Measurements from ENCODE around the gene RCCD1. TPM values are rescaled to one million over a fixed set of nuclear protein-coding genes. Genes with fewer than 3 reads are reported as not detected.

Gene RCCD1
- total RNA-seq, 1 experiment from 2014 or later = 38.5 TPM

DNA sequence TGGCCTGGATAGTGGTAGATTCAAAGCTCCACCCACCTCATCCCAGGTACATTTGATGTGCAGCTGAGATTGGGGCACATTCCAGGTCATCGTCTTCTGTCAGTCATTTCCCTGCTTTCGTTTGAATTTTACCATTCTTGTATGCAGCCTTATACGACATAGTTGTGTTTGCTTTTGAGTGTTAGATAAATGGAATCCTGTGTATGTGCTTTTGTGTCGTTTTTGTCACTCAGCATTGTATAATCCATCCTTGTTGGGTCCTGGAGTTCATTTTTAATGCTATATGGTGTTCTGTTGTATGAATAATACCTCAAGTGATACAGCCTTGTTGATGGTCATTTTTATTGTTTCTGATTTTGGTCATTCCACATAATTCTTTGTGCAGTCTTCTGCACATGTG is 7.3 kb downstream of the RCCD1 start:
- ATAC-seq = no peak
- Histone ChIP-seq H3K4me3 (replicated peaks in 1 of 2; ENCODE audit: low read depth in 1 of 2, low read length in 2 of 2) (no peak overlapping the region), H3K36me3 (ENCODE audit: control insufficient read depth in 1 of 2, insufficient read depth in 2 of 2, low read length in 2 of 2) (peaks cover 33 to 34% of the 10 kb centered on the region in 2 experiments; a peak in 3 of 4 replicates), H3K9ac (ENCODE audit: low read length) (no peak overlapping the region), H4K20me1 (ENCODE audit: insufficient read depth) (no peaks in the 10 kb centered on the region), H3K9me3 (ENCODE audit: control insufficient read depth in 1 of 2, insufficient read depth in 1 of 2, low read depth in 1 of 2, low read length in 2 of 2) (no peaks in the 10 kb centered on the region), H3K4me1 (ENCODE audit: control insufficient read depth in 1 of 2, insufficient read depth in 2 of 2, low read length in 2 of 2) (no peaks in the 10 kb centered on the region), H2AFZ (ENCODE audit: low read depth, low read length, poor library complexity, severe bottlenecking) (no peak overlapping the region), H3K27ac (ENCODE audit: low read depth, low read length) (no peak overlapping the region), H3K27me3 (ENCODE audit: insufficient read depth, low read length) (no peaks in the 10 kb centered on the region), H3K4me2 (ENCODE audit: low read length) (no peak overlapping the region), H3K79me2 (ENCODE audit: insufficient read depth, low read length) (peaks cover 33% of the 10 kb centered on the region), H3K9me2 (ENCODE audit: insufficient read depth) (no peaks in the 10 kb centered on the region)
- ChIA-PET RAD21 (ENCODE audit: low non-redundant PET in 1 of 2, low total read pairs in 2 of 2, uncharacterized antibody in 2 of 2, unreplicated experiment in 2 of 2) (no interaction called here), CTCF (interaction anchor here (1.5 to 1.8 kb wide), 2 partner anchors 71 to 306 kb away, joined by 3 to 5 read pairs; no protein-coding TSS in a partner anchor), POLR2A (no interaction called here)
- intact Hi-C loops (cut with micrococcal nuclease) = no loop called here
- DNase-seq (ENCODE audit: low read depth, low spot score) = no peak
- no TSS peak for BruUV-seq (replicated peaks)
- TF ChIP-seq POLR2AphosphoS5 (IDR thresholded peaks at IDR 0.05; ENCODE audit: low read depth, low read length) = 0 out of 2 replicates have a peak, but pooled peaks have one; percentile 18
- no peak for TF ChIP-seq RAD21 (IDR thresholded peaks at IDR 0.05; ENCODE audit: low read depth)
- no peak for TF ChIP-seq ELF1 (IDR thresholded peaks at IDR 0.05; ENCODE audit: borderline replicate concordance, low read depth)

DNA sequence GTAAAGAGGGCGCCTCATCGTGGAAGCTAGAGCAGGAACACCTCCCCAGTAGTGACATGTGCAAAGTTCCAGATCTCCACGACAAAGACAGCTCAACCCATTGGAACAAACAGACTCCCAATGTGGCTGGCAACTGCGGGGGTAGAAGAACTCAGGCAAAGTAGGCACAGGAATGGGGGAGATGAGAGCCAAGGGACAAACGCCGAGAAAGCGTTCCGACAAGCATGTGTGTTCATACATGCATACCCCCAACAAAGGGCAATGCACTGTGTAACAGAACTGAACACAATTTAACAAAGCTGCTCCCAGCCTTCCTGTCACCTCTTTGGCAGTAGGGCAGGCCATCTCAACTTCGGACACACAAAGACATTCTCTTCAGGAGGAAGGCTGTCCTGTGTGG is 11.6 kb downstream of the RCCD1 start:
- Histone ChIP-seq H3K27me3 (ENCODE audit: insufficient read depth, low read length) (no peaks in the 10 kb centered on the region), H2AFZ (ENCODE audit: low read depth, low read length, poor library complexity, severe bottlenecking) (no peak overlapping the region), H3K9ac (ENCODE audit: low read length) (no peak overlapping the region), H3K27ac (ENCODE audit: low read depth, low read length) (no peak overlapping the region), H3K79me2 (ENCODE audit: insufficient read depth, low read length) (peaks cover 25% of the 10 kb centered on the region), H3K9me2 (ENCODE audit: insufficient read depth) (no peaks in the 10 kb centered on the region), H3K9me3 (ENCODE audit: control insufficient read depth in 1 of 2, insufficient read depth in 1 of 2, low read depth in 1 of 2, low read length in 2 of 2) (no peaks in the 10 kb centered on the region), H3K36me3 (ENCODE audit: control insufficient read depth in 1 of 2, insufficient read depth in 2 of 2, low read length in 2 of 2) (peaks cover 59 to 62% of the 10 kb centered on the region in 2 experiments; a peak in 3 of 4 replicates), H4K20me1 (ENCODE audit: insufficient read depth) (no peaks in the 10 kb centered on the region), H3K4me1 (ENCODE audit: control insufficient read depth in 1 of 2, insufficient read depth in 2 of 2, low read length in 2 of 2) (no peaks in the 10 kb centered on the region), H3K4me2 (ENCODE audit: low read length) (no peak overlapping the region), H3K4me3 (replicated peaks in 1 of 2; ENCODE audit: low read depth in 1 of 2, low read length in 2 of 2) (no peak overlapping the region)
- ChIA-PET CTCF (no interaction called here), RAD21 (ENCODE audit: low non-redundant PET in 1 of 2, low total read pairs in 2 of 2, uncharacterized antibody in 2 of 2, unreplicated experiment in 2 of 2) (no interaction called here), POLR2A (no interaction called here)
- TSS peak; percentile 25 for BruUV-seq (replicated peaks)
- no peak for DNase-seq (ENCODE audit: low read depth, low spot score)
- intact Hi-C loops (cut with micrococcal nuclease) = no loop called here
- TF ChIP-seq RAD21 (IDR thresholded peaks at IDR 0.05; ENCODE audit: low read depth) (no peak), CEBPB (IDR thresholded peaks at IDR 0.05; ENCODE audit: low read depth) (no peak), TCF7L2 (IDR thresholded peaks at IDR 0.05; ENCODE audit: borderline replicate concordance, extremely low read depth, insufficient read depth, insufficient read length) (no peak), SRF (IDR thresholded peaks at IDR 0.05; ENCODE audit: low read depth) (no peak), SIN3A (IDR thresholded peaks at IDR 0.05; ENCODE audit: low read depth) (no peak), CTCF (IDR thresholded peaks at IDR 0.05 in 2 of 3, conservative IDR thresholded peaks at IDR 0.05 in 1 of 3; ENCODE audit: borderline replicate concordance in 1 of 3, insufficient read depth in 1 of 3, low read depth in 2 of 3, low read length in 2 of 3) (no peak)
- no peak for ATAC-seq
